ENCODE data around the gene ARHGEF9. TPM values are rescaled to one million over a fixed set of nuclear protein-coding genes. Genes with fewer than 3 reads are reported as not detected.

The ARHGEF9 gene
- total RNA-seq, 1 donor from 2014 or later = 20.3 TPM

Small RNAs within 50 kb of the gene (microRNA-seq; reads per million reads assigned to microRNA genes)
- gene MIR1468 (ENCODE audit: borderline microRNAs expressed) = 5.9 reads per million, percentile 32 among the genes with 10 or more reads in this experiment

Measured in upper lobe of right lung (tissue), 1 donor.